Measurements from ENCODE around the gene HMX3. TPM values are rescaled to one million over a fixed set of nuclear protein-coding genes. Genes with fewer than 3 reads are reported as not detected.

HMX3 gene
- total RNA-seq, 1 experiment from 2014 or later = 15.2 TPM

DNA sequence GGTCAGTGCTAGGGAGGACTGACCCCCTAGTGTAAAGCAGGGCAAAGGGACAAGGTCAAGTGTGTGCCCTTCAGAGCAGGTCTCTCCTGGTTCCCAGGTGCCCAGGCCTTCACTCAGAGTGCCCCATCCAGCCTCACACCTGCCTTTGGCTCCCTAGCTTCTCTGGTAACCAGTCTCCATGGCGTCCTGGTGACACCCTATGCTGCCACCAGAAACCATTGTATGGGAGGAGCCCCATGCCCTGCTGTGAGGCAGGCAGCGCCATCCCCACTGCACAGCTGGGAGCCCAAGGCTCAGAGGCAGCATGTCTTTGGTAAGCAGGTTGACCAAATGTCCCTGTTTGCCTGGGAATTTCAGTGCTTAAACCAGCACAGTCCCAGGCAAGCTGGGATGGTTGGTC lies 33.1 kb upstream of the HMX3 start:
- no TSS peak for BruUV-seq (replicated peaks)
- ATAC-seq (no peak), DNase-seq (ENCODE audit: low read depth, low spot score) (no peak)
- TF ChIP-seq SIN3A (IDR thresholded peaks at IDR 0.05; ENCODE audit: borderline replicate concordance, insufficient read depth, low read depth, low read length) = no peak
- no peak for TF ChIP-seq TCF7L2 (IDR thresholded peaks at IDR 0.05; ENCODE audit: low read depth, low read length)
- TF ChIP-seq POLR2AphosphoS5 (IDR thresholded peaks at IDR 0.05; ENCODE audit: low read depth, low read length) = no peak
- TF ChIP-seq, protein P1, sequence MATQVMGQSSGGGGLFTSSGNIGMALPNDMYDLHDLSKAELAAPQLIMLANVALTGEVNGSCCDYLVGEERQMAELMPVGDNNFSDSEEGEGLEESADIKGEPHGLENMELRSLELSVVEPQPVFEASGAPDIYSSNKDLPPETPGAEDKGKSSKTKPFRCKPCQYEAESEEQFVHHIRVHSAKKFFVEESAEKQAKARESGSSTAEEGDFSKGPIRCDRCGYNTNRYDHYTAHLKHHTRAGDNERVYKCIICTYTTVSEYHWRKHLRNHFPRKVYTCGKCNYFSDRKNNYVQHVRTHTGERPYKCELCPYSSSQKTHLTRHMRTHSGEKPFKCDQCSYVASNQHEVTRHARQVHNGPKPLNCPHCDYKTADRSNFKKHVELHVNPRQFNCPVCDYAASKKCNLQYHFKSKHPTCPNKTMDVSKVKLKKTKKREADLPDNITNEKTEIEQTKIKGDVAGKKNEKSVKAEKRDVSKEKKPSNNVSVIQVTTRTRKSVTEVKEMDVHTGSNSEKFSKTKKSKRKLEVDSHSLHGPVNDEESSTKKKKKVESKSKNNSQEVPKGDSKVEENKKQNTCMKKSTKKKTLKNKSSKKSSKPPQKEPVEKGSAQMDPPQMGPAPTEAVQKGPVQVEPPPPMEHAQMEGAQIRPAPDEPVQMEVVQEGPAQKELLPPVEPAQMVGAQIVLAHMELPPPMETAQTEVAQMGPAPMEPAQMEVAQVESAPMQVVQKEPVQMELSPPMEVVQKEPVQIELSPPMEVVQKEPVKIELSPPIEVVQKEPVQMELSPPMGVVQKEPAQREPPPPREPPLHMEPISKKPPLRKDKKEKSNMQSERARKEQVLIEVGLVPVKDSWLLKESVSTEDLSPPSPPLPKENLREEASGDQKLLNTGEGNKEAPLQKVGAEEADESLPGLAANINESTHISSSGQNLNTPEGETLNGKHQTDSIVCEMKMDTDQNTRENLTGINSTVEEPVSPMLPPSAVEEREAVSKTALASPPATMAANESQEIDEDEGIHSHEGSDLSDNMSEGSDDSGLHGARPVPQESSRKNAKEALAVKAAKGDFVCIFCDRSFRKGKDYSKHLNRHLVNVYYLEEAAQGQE (IDR thresholded peaks at IDR 0.05; ENCODE audit: insufficient read depth in 1 of 2, low read depth in 2 of 2, low read length in 1 of 2) = no peak
- TF ChIP-seq, protein P2, sequence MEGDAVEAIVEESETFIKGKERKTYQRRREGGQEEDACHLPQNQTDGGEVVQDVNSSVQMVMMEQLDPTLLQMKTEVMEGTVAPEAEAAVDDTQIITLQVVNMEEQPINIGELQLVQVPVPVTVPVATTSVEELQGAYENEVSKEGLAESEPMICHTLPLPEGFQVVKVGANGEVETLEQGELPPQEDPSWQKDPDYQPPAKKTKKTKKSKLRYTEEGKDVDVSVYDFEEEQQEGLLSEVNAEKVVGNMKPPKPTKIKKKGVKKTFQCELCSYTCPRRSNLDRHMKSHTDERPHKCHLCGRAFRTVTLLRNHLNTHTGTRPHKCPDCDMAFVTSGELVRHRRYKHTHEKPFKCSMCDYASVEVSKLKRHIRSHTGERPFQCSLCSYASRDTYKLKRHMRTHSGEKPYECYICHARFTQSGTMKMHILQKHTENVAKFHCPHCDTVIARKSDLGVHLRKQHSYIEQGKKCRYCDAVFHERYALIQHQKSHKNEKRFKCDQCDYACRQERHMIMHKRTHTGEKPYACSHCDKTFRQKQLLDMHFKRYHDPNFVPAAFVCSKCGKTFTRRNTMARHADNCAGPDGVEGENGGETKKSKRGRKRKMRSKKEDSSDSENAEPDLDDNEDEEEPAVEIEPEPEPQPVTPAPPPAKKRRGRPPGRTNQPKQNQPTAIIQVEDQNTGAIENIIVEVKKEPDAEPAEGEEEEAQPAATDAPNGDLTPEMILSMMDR (IDR thresholded peaks at IDR 0.05) = no peak
- ChIA-PET POLR2A (no interaction called here), CTCF (interaction anchor here (0.9 kb wide), 1 partner anchor 59 kb away, joined by 4 read pairs; no protein-coding TSS in a partner anchor)
- in situ Hi-C loops (cut with HindIII; ENCODE audit: low pct_unique_long_range_greater_than_20kb, low sequenced_read_pairs) = no loop called here
- Histone ChIP-seq H3K27ac (ENCODE audit: low read length) (no peak overlapping the region), H3K27me3 (ENCODE audit: control insufficient read depth, insufficient read depth, low read length) (no peaks in the 10 kb centered on the region), H3K36me3 (ENCODE audit: control insufficient read depth, insufficient read depth, low read length) (no peaks in the 10 kb centered on the region), H3K4me1 (ENCODE audit: control insufficient read depth, insufficient read depth, low read length) (no peaks in the 10 kb centered on the region; the same call in 1 of the 2 replicates), H3K4me3 (ENCODE audit: low read depth in 2 of 2, low read length in 2 of 2) (no peak overlapping the region), H3K9me3 (ENCODE audit: control insufficient read depth, insufficient read depth, low read depth, low read length) (no peaks in the 10 kb centered on the region)
- intact Hi-C loops (cut with micrococcal nuclease; ENCODE audit: unreplicated experiment) = no loop called here

DNA sequence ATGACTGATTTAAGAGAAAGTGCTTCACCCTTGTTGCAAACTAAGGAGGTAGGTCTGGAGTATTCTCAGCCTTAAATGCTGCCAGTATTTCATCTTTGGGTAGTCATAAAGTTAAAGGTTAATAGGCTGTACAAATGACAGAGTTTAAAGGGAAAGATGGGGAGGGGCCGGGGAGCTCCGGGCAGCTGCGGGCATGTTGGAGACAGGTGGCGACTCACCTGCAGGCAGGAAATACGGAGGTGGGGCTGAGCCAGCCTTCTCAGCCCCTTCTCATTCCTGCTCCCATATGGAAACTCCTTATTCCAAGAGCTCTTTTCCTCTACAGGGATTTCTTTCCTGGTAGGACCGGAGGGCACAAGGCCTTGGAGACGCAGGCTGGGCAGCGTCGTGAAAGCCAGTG lies 31.8 kb upstream of the HMX3 start:
- Histone ChIP-seq H3K27me3 (ENCODE audit: control insufficient read depth, insufficient read depth, low read length) (no peaks in the 10 kb centered on the region), H3K36me3 (ENCODE audit: control insufficient read depth, insufficient read depth, low read length) (no peaks in the 10 kb centered on the region), H3K4me3 (ENCODE audit: low read depth in 2 of 2, low read length in 2 of 2) (no peak overlapping the region), H3K9me3 (ENCODE audit: control insufficient read depth, insufficient read depth, low read depth, low read length) (no peaks in the 10 kb centered on the region), H3K27ac (ENCODE audit: low read length) (no peak overlapping the region), H3K4me1 (ENCODE audit: control insufficient read depth, insufficient read depth, low read length) (no peaks in the 10 kb centered on the region; the same call in 1 of the 2 replicates)
- no TSS peak for BruUV-seq (replicated peaks)
- intact Hi-C loops (cut with micrococcal nuclease; ENCODE audit: unreplicated experiment) (no loop called here), in situ Hi-C loops (cut with HindIII; ENCODE audit: low pct_unique_long_range_greater_than_20kb, low sequenced_read_pairs) (no loop called here)
- ChIA-PET POLR2A (no interaction called here), CTCF (no interaction called here)
- no peak for TF ChIP-seq TCF7L2 (IDR thresholded peaks at IDR 0.05; ENCODE audit: low read depth, low read length)
- TF ChIP-seq SIN3A (IDR thresholded peaks at IDR 0.05; ENCODE audit: borderline replicate concordance, insufficient read depth, low read depth, low read length) = no peak
- TF ChIP-seq, protein P1 (IDR thresholded peaks at IDR 0.05; ENCODE audit: insufficient read depth in 1 of 2, low read depth in 2 of 2, low read length in 1 of 2) = no peak
- DNase-seq (ENCODE audit: low read depth, low spot score) (no peak), ATAC-seq (no peak)

Data from Panc1 (cell line).